ENCODE data around the gene NUDT2.

DNA sequence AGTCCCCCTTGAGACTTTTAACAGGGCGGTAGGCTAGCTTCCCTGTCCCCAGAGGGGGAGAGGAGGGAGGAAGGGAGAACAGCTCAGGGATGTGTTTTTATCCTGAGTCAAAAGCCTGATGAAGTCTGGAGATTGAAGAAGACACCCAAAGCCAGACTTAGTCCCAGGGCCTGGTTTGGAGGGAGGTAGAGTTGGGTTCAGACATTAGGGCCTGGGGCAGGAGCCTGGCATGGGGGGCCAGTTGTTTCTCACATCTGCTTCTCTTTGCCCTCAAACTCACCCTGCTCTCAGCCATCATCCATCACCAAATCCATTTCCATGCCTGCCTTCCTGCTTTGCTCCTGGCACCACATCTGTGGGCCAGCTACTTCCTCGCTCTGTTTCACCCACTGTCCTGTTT is 44.4 kb downstream of the NUDT2 start:
- TF ChIP-seq, protein P1, sequence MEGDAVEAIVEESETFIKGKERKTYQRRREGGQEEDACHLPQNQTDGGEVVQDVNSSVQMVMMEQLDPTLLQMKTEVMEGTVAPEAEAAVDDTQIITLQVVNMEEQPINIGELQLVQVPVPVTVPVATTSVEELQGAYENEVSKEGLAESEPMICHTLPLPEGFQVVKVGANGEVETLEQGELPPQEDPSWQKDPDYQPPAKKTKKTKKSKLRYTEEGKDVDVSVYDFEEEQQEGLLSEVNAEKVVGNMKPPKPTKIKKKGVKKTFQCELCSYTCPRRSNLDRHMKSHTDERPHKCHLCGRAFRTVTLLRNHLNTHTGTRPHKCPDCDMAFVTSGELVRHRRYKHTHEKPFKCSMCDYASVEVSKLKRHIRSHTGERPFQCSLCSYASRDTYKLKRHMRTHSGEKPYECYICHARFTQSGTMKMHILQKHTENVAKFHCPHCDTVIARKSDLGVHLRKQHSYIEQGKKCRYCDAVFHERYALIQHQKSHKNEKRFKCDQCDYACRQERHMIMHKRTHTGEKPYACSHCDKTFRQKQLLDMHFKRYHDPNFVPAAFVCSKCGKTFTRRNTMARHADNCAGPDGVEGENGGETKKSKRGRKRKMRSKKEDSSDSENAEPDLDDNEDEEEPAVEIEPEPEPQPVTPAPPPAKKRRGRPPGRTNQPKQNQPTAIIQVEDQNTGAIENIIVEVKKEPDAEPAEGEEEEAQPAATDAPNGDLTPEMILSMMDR (IDR thresholded peaks at IDR 0.05): no peak
- no peak for TF ChIP-seq CBFB (CRISPR knock-in tag; IDR thresholded peaks at IDR 0.05; ENCODE audit: low read depth)
- no peak for TF ChIP-seq CREM (CRISPR knock-in tag; IDR thresholded peaks at IDR 0.05)
- TF ChIP-seq TCF7 (CRISPR knock-in tag; IDR thresholded peaks at IDR 0.05; ENCODE audit: low read depth): no peak
- no peak for TF ChIP-seq NFYB (CRISPR knock-in tag; conservative IDR thresholded peaks at IDR 0.05; ENCODE audit: low read depth)
- TF ChIP-seq SP1 (CRISPR knock-in tag; conservative IDR thresholded peaks at IDR 0.05): no peak
- TF ChIP-seq, protein P2, sequence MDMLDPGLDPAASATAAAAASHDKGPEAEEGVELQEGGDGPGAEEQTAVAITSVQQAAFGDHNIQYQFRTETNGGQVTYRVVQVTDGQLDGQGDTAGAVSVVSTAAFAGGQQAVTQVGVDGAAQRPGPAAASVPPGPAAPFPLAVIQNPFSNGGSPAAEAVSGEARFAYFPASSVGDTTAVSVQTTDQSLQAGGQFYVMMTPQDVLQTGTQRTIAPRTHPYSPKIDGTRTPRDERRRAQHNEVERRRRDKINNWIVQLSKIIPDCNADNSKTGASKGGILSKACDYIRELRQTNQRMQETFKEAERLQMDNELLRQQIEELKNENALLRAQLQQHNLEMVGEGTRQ (CRISPR knock-in tag; IDR thresholded peaks at IDR 0.05): no peak
- TF ChIP-seq ELF4 (CRISPR knock-in tag; IDR thresholded peaks at IDR 0.05; ENCODE audit: low read depth): no peak
- TF ChIP-seq, protein P3, sequence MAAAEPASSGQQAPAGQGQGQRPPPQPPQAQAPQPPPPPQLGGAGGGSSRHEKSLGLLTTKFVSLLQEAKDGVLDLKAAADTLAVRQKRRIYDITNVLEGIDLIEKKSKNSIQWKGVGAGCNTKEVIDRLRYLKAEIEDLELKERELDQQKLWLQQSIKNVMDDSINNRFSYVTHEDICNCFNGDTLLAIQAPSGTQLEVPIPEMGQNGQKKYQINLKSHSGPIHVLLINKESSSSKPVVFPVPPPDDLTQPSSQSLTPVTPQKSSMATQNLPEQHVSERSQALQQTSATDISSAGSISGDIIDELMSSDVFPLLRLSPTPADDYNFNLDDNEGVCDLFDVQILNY (CRISPR knock-in tag; IDR thresholded peaks at IDR 0.05): no peak

Data from WTC11 (cell line).